B cell (primary cell): ENCODE measurements around the gene QRSL1. TPM values are rescaled to one million over a fixed set of nuclear protein-coding genes. Genes with fewer than 3 reads are reported as not detected.

Experiments
- ATAC-seq: fragments of 200-7000 bp; cut with Tn5 transposase; one replicate; pipeline ENCODE4 v1.10.0; 2021; ENCODE audit warnings: low read depth, mild to moderate bottlenecking, moderate number of reproducible peaks, moderate library complexity
- CTCF ChIA-PET: fragments of 350-600 bp; sonication (Branson Sonifier 250); formaldehyde crosslinking; loops from one replicate; lab custom pipeline; 2021; ENCODE audit warnings: antibody characterized with exemption, inconsistent platforms; lab: Charles Lee
- POLR2A ChIA-PET: fragments of 350-600 bp; sonication (Branson Sonifier 250); formaldehyde crosslinking; loops from one replicate; lab custom pipeline; 2021; ENCODE audit warnings: antibody characterized with exemption; lab: Charles Lee
- DNase-seq: peaks from one replicate; pipeline ENCODE4 v3.0.0; 2013
- H2AFZ ChIP-seq: 2 replicates; pipeline ENCODE4 v1.6.1; 2012; ENCODE audit warnings: mild to moderate bottlenecking, low read depth, low read length; ENCODE audit not compliant: insufficient read depth, poor library complexity, severe bottlenecking
- H3K27ac ChIP-seq, 2 donors: 1 replicate in 1 of 2; 2 replicates in 1 of 2; pipeline ENCODE4 v1.5.1; 2012 to 2013; ENCODE audit warnings: low read length in 2 of 2, mild to moderate bottlenecking in 2 of 2, moderate library complexity in 1 of 2
- H3K27me3 ChIP-seq, 4 experiments: fragments of 200-600 bp in 1 of 4; sonication (generic) in 1 of 4; replicated peaks in 1 of 4; 1 replicate in 2 of 4; 2 replicates in 2 of 4; pipeline versions ENCODE4 v1.6.1 to v1.7.0; 2013 to 2016; ENCODE audit warnings: low read length in 3 of 4, mild to moderate bottlenecking in 2 of 4, mixed read lengths in 1 of 4, moderate library complexity in 1 of 4; ENCODE audit not compliant: insufficient read depth in 4 of 4, control insufficient read depth in 3 of 4; ENCODE audit errors: control extremely low read depth in 1 of 4
- H3K36me3 ChIP-seq, 2 experiments: replicated peaks in 1 of 2; 1 replicate in 1 of 2; 2 replicates in 1 of 2; pipeline versions ENCODE4 v1.6.1 to v1.7.1; 2013; ENCODE audit warnings: low read length in 1 of 2; ENCODE audit not compliant: insufficient read depth in 2 of 2, control insufficient read depth in 1 of 2; ENCODE audit errors: control extremely low read depth in 1 of 2, extremely low read depth in 1 of 2
- H3K4me1 ChIP-seq, 2 donors: fragments of 200-600 bp in 1 of 2; sonication (generic) in 1 of 2; 1 replicate in 1 of 2; 2 replicates in 1 of 2; pipeline versions ENCODE4 v1.5.1 to v1.6.1; 2013 to 2017; ENCODE audit warnings: low read length in 2 of 2; ENCODE audit not compliant: control insufficient read depth in 2 of 2, insufficient read depth in 2 of 2
- H3K4me2 ChIP-seq: replicated peaks from 2 replicates; pipeline ENCODE3; 2012; ENCODE audit warnings: mild to moderate bottlenecking, low read depth, low read length; ENCODE audit not compliant: poor library complexity, severe bottlenecking
- H3K4me3 ChIP-seq, 5 experiments: fragments of 200-600 bp in 1 of 5; sonication (generic) in 1 of 5; 1 replicate in 3 of 5; 2 replicates in 2 of 5; pipeline versions ENCODE4 v1.5.1 to v1.7.0; 2011 to 2016; ENCODE audit warnings: low read length in 4 of 5, mild to moderate bottlenecking in 4 of 5, low read depth in 2 of 5, control low read depth in 1 of 5, moderate library complexity in 1 of 5; ENCODE audit not compliant: insufficient read depth in 1 of 5; ENCODE audit errors: control extremely low read depth in 1 of 5, extremely low read depth in 1 of 5
- H3K79me2 ChIP-seq: fragments of 200-600 bp; sonication (generic); one replicate; pipeline ENCODE4 v1.6.0; 2016; ENCODE audit warnings: low read length; ENCODE audit not compliant: control insufficient read depth, insufficient read depth
- H3K9ac ChIP-seq: fragments of 200-600 bp; sonication (generic); 2 replicates; pipeline ENCODE4 v1.6.1; 2017; ENCODE audit warnings: mild to moderate bottlenecking, low read length, moderate library complexity
- H3K9me3 ChIP-seq, 3 donors: one replicate each; pipeline versions ENCODE4 v1.6.1 to v1.7.1; 2013; ENCODE audit warnings: low read length in 2 of 3; ENCODE audit not compliant: control insufficient read depth in 2 of 3, insufficient read depth in 1 of 3; ENCODE audit errors: control extremely low read depth in 1 of 3
- H4K20me1 ChIP-seq: 2 replicates; pipeline ENCODE4 v1.6.0; 2012; ENCODE audit warnings: mild to moderate bottlenecking, low read length; ENCODE audit not compliant: insufficient read depth, control insufficient read depth, poor library complexity, severe bottlenecking
- H3K27ac Mint-ChIP-seq: one replicate; pipeline ENCODE4 v1.8.0; 2021; ENCODE audit warnings: mixed read lengths
- H3K27me3 Mint-ChIP-seq: one replicate; pipeline ENCODE4 v1.8.0; 2021; ENCODE audit warnings: mixed read lengths
- H3K4me1 Mint-ChIP-seq: one replicate; pipeline ENCODE4 v1.8.0; 2021; ENCODE audit warnings: mixed read lengths
- H3K4me3 Mint-ChIP-seq: one replicate; pipeline ENCODE4 v1.8.0; 2021; ENCODE audit warnings: mixed read lengths
- H3K9me3 Mint-ChIP-seq: one replicate; pipeline ENCODE4 v1.8.0; 2022; ENCODE audit warnings: mixed read lengths; ENCODE audit not compliant: insufficient read depth
- EZH2 ChIP-seq: IDR thresholded peaks from 2 replicates; pipeline ENCODE4 v1.6.1; 2012; ENCODE audit warnings: borderline replicate concordance, low read depth, mild to moderate bottlenecking, moderate library complexity, low read length; ENCODE audit not compliant: insufficient read depth, poor library complexity, severe bottlenecking
- WGBS: methylation state at CpG from one replicate; pipeline ENCODE4 v1.1.5; 2013; ENCODE audit warnings: missing lambda C conversion rate; ENCODE audit not compliant: insufficient coverage; 5-methylcytosine and 5-hydroxymethylcytosine counted together
- intact Hi-C: fragments of 100-400 bp; cut with micrococcal nuclease; formaldehyde crosslinking; loops from one replicate; pipeline ENCODE4 v1.10.0; 2022
- polyA plus RNA-seq: library from polyadenylated mRNA; depleted of rRNA; stranded (reverse); fragments of >200 nt; gene quantifications from 2 replicates; pipeline ENCODE4 v1.2.3, GENCODE V29; 2012
- total RNA-seq, 2 donors: library from RNA; stranded (reverse); fragments of 120-200 nt in 1 of 2; gene quantifications; 1 replicate in 1 of 2; 2 replicates in 1 of 2; pipeline versions ENCODE4 v1.2.3 to v1.2.4, GENCODE V29; 2013 to 2022
- TF ChIP-seq, protein P1 (sequence below): fragments of 200-600 bp; IDR thresholded peaks from one replicate; pipeline ENCODE4 v1.8.0; 2022; ENCODE audit warnings: antibody characterized with exemption, mild to moderate bottlenecking

Gene QRSL1
- total and polyA plus RNA-seq, 2 donors (not counting 1 experiment from before 2014, with no cell fraction given): 36.9 to 38.5 TPM

DNA sequence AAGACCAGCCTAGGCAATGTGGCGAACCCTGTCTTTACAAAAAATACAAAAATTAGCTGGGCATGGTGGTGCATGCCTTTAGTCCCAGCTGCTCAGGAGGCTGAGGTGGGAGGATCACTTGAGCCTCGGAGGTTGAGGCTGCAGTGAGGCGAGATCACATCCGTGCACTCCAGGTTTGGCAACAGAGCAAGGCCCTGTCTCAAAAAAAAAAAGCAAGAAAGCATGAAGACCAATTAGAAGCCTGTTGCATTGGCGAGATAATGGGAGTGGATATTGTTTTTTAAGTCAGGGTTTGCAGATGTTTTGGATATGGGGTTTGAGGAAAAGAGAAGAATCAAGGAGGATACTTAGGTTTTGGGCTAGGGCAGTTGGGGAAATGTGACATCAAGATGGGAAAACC lies 5.2 kb downstream of the QRSL1 start:
- H3K79me2 ChIP-seq: peaks cover 86% of the 10 kb centered on the region
- H4K20me1 ChIP-seq: no peaks in the 10 kb centered on the region
- ATAC-seq: no peak
- H3K27ac Mint-ChIP-seq: peak overlapping the region; percentile 91
- H3K4me1 Mint-ChIP-seq: peaks cover 74% of the 10 kb centered on the region
- no peaks in the 10 kb centered on the region for H3K27me3 Mint-ChIP-seq
- no peak for DNase-seq
- H3K4me3 ChIP-seq: no peak overlapping the region
- no peaks in the 10 kb centered on the region for H3K9me3 Mint-ChIP-seq
- no peaks in the 10 kb centered on the region for H3K27me3 ChIP-seq
- ChIA-PET POLR2A (no interaction called here), CTCF (interaction anchor here (0.9 kb wide), 1 partner anchor 25 kb away, joined by 6 read pairs; no protein-coding TSS in a partner anchor)
- 96% methylated on average over 4 of the region's 5 CpGs for WGBS
- H3K9me3 ChIP-seq: peaks cover 0 to 4% (median 0%) of the 10 kb centered on the region in 3 donors
- no peak overlapping the region for H3K4me2 ChIP-seq
- H3K27ac ChIP-seq: peak overlapping the region; percentile 81 to 86
- TF ChIP-seq, protein P1, sequence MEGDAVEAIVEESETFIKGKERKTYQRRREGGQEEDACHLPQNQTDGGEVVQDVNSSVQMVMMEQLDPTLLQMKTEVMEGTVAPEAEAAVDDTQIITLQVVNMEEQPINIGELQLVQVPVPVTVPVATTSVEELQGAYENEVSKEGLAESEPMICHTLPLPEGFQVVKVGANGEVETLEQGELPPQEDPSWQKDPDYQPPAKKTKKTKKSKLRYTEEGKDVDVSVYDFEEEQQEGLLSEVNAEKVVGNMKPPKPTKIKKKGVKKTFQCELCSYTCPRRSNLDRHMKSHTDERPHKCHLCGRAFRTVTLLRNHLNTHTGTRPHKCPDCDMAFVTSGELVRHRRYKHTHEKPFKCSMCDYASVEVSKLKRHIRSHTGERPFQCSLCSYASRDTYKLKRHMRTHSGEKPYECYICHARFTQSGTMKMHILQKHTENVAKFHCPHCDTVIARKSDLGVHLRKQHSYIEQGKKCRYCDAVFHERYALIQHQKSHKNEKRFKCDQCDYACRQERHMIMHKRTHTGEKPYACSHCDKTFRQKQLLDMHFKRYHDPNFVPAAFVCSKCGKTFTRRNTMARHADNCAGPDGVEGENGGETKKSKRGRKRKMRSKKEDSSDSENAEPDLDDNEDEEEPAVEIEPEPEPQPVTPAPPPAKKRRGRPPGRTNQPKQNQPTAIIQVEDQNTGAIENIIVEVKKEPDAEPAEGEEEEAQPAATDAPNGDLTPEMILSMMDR: no peak
- intact Hi-C loops: no loop called here
- no peak overlapping the region for H3K4me3 Mint-ChIP-seq
- peaks cover 0 to 2% of the 10 kb centered on the region in 2 experiments for H3K36me3 ChIP-seq
- H2AFZ ChIP-seq: no peak overlapping the region
- H3K4me1 ChIP-seq: peaks cover 65 to 72% of the 10 kb centered on the region in 2 donors
- H3K9ac ChIP-seq: no peak overlapping the region

DNA sequence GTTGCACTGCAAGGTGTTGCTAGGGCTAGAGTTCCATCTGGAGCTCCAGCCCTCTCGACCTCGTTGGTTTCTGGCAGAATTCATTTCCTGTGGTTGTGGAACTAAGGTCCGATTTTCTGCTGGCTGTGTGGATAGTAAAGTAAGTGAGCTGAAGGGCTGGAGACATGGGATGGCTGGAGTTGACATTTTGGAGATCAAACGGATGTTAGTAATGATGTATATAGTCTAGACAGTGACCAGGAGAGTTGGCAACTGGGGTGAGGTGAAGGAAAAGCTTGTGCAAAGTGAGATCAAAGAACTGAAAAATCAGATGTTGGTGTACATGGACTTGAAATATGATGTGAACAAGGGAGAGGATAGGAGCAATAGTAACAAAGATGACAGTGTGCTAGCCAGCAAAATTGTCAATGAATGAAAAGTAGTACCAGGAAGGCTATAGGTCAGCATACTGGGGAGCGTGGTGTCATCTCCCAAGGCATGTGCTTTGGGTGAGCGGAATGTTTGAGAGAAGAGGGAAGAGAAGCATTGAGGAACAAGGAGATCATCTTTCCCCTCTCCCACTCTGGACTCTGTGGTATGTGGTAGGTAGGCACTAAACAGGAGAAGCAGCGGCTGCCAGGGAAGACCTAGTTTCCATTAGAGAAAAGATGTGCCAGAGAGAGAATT lies 7.8 kb downstream of the QRSL1 start:
- peak overlapping the region; percentile 74 for H3K4me3 Mint-ChIP-seq
- POLR2A ChIA-PET: interaction anchor here (0.9 to 1.3 kb wide), 7 partner anchors 8 to 335 kb away, joined by 3 to 6 read pairs (median 3); partner anchors contain the start of genes QRSL1 and RTN4IP1

More for the DNA sequence above, 7.8 kb downstream of the QRSL1 start:
- Histone ChIP-seq H3K27ac (peak overlapping the region; percentile 81 to 86), H3K4me1 (peaks cover 68 to 70% of the 10 kb centered on the region in 2 donors), H4K20me1 (no peaks in the 10 kb centered on the region), H3K27me3 (no peaks in the 10 kb centered on the region), H3K4me2 (peak overlapping the region; percentile 66), H3K36me3 (peaks cover 2 to 14% of the 10 kb centered on the region in 2 experiments), H3K9ac (peak overlapping the region; percentile 52), H3K4me3 (peak overlapping the region; percentile 25 to 59 (median 35)), H3K79me2 (peaks cover 86% of the 10 kb centered on the region), H2AFZ (peak overlapping the region; percentile 66), H3K9me3 (peaks cover 0 to 4% (median 0%) of the 10 kb centered on the region in 3 donors)
- Mint-ChIP-seq H3K27me3 (no peaks in the 10 kb centered on the region), H3K4me1 (peaks cover 68% of the 10 kb centered on the region), H3K27ac (peak overlapping the region; percentile 95), H3K9me3 (no peaks in the 10 kb centered on the region)
- ATAC-seq (peak; percentile 42), DNase-seq (no peak)
- CTCF ChIA-PET: interaction anchor here (0.8 to 3.6 kb wide), 15 partner anchors 8 to 342 kb away, joined by 3 to 22 read pairs (median 4); partner anchors contain the start of genes CD24, QRSL1 and RTN4IP1
- 16% methylated on average over 5 of the region's 7 CpGs for WGBS
- intact Hi-C loops: loop anchor here (1.0 to 2.0 kb wide), 2 partner anchors 8 to 66 kb away; partner anchors contain the start of genes QRSL1 and RTN4IP1
- no peak for TF ChIP-seq EZH2
- TF ChIP-seq, protein P1: no peak
